MCF 10A (cell line): Measurements from ENCODE around the gene ACBD4. TPM values are rescaled to one million over a fixed set of nuclear protein-coding genes. Genes with fewer than 3 reads are reported as not detected.
A peak's percentile ranks its signal among the peaks of the same experiment; 100 is the strongest.

ENCODE experiments used
- Bru-seq: library from RNA; stranded (reverse); fragments of 400-500 nt; gene quantifications from one replicate; lab custom pipeline; 2021; lab: Mats Ljungman, UMichigan
- BruChase-seq, 2 experiments: library from RNA; stranded (reverse); fragments of 400-500 nt; gene quantifications; one replicate each; lab custom pipeline; 2021; lab: Mats Ljungman, UMichigan
- BruUV-seq: library from RNA; stranded (reverse); fragments of 400-500 nt; replicated peaks from 2 replicates; lab custom pipeline; 2021; lab: Mats Ljungman, UMichigan
- CTCF ChIA-PET: fragments of 300-600 bp; sonication (Branson Sonifier 250); formaldehyde crosslinking; extraction: SDS; loops from one replicate; lab custom pipeline; 2021; ENCODE audit warnings: antibody characterized with exemption, inconsistent platforms; lab: Yijun Ruan, JAX
- POLR2A ChIA-PET: fragments of 300-600, 350-650 bp; sonication (Branson Sonifier 250); formaldehyde crosslinking; extraction: SDS; loops from one replicate; lab custom pipeline; 2020; ENCODE audit warnings: antibody characterized with exemption, inconsistent platforms; lab: Yijun Ruan, JAX
- DNase-seq: peaks from one replicate; pipeline ENCODE4 v3.0.0-alpha.2; 2018; ENCODE audit not compliant: unreplicated experiment
- H3K27ac Mint-ChIP-seq: one replicate; pipeline ENCODE4 v1.8.0; 2022; ENCODE audit warnings: mild to moderate bottlenecking, low read depth, mixed read lengths; ENCODE audit not compliant: unreplicated experiment
- H3K27me3 Mint-ChIP-seq: one replicate; pipeline ENCODE4 v1.8.0; 2022; ENCODE audit warnings: mixed read lengths; ENCODE audit not compliant: insufficient read depth, unreplicated experiment
- H3K36me3 Mint-ChIP-seq: one replicate; pipeline ENCODE4 v1.8.0; 2022; ENCODE audit warnings: mild to moderate bottlenecking, moderate library complexity, mixed read lengths; ENCODE audit not compliant: insufficient read depth, unreplicated experiment
- H3K4me1 Mint-ChIP-seq: one replicate; pipeline ENCODE4 v1.8.0; 2022; ENCODE audit warnings: mixed read lengths; ENCODE audit not compliant: insufficient read depth, unreplicated experiment
- H3K4me3 Mint-ChIP-seq: one replicate; pipeline ENCODE4 v1.8.0; 2022; ENCODE audit warnings: mild to moderate bottlenecking, moderate library complexity, mixed read lengths; ENCODE audit not compliant: unreplicated experiment
- H3K9me3 Mint-ChIP-seq: one replicate; pipeline ENCODE4 v1.8.0; 2022; ENCODE audit warnings: mixed read lengths; ENCODE audit not compliant: unreplicated experiment
- intact Hi-C: fragments of 100-400 bp; cut with micrococcal nuclease; formaldehyde crosslinking; loops from 2 replicates; pipeline ENCODE4 v1.14.1; 2022
- long read RNA-seq: library from polyadenylated mRNA; stranded (forward); transcript quantifications from one replicate; pipeline ENCODE4 v2.0.0, GENCODE V29; 2022
- total RNA-seq: library from RNA; stranded (reverse); gene quantifications from 2 replicates; pipeline ENCODE4 v1.2.3, GENCODE V29; 2022
- TF ChIP-seq, protein P1 (sequence below): fragments of 200-600 bp; IDR thresholded peaks from one replicate; pipeline ENCODE4 v1.8.0; 2022; ENCODE audit warnings: antibody characterized with exemption, mild to moderate bottlenecking; ENCODE audit not compliant: unreplicated experiment

The ACBD4 gene
- 7.2 and 7.8 TPM in 2 replicates for total RNA-seq
- percentile 37 among the genes with signal in this experiment for Bru-seq, nascent RNA
- BruChase-seq, experiment 1, labeled RNA remaining after a 6-hour chase = percentile 42 among the genes with signal in this experiment
- percentile 43 among the genes with signal in this experiment for BruChase-seq, experiment 2, labeled RNA remaining after a 2-hour chase
- long read RNA-seq, partial matches to known transcripts = 0 of 11 reads
- long read RNA-seq, other reads (novel, unspliced or antisense) = 7 of 11 reads

GRCh38 chr17:45135192-45135977 is at the start of gene ACBD4:
Gene ACBD4 (plus strand): TSS chr17:45135687. CDS start chr17:45136145, 458 bp downstream.
- Mint-ChIP-seq H3K36me3 (peaks cover 7% of the 10 kb centered on the region), H3K4me3 (peak within 1 kb of the TSS; percentile 79), H3K27me3 (no peaks in the 10 kb centered on the region), H3K9me3 (no peaks in the 10 kb centered on the region), H3K27ac (peak within 1 kb of the TSS; percentile 63), H3K4me1 (peaks cover 17% of the 10 kb centered on the region)
- DNase-seq = peak; percentile 98
- CTCF ChIA-PET = interaction anchor here (0.5 to 4.9 kb wide), 77 partner anchors 9 to 717 kb away, joined by 3 to 88 read pairs (median 5); partner anchors contain the start of genes FMNL1, HEXIM1 and HEXIM2
- TF ChIP-seq, protein P1, sequence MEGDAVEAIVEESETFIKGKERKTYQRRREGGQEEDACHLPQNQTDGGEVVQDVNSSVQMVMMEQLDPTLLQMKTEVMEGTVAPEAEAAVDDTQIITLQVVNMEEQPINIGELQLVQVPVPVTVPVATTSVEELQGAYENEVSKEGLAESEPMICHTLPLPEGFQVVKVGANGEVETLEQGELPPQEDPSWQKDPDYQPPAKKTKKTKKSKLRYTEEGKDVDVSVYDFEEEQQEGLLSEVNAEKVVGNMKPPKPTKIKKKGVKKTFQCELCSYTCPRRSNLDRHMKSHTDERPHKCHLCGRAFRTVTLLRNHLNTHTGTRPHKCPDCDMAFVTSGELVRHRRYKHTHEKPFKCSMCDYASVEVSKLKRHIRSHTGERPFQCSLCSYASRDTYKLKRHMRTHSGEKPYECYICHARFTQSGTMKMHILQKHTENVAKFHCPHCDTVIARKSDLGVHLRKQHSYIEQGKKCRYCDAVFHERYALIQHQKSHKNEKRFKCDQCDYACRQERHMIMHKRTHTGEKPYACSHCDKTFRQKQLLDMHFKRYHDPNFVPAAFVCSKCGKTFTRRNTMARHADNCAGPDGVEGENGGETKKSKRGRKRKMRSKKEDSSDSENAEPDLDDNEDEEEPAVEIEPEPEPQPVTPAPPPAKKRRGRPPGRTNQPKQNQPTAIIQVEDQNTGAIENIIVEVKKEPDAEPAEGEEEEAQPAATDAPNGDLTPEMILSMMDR = peak; percentile 100
- intact Hi-C loops = loop anchor here (1.0 to 5.0 kb wide), 5 partner anchors 14 to 717 kb away; no protein-coding TSS in a partner anchor
- BruUV-seq = no TSS peak
- POLR2A ChIA-PET = interaction anchor here (0.5 to 4.8 kb wide), 20 partner anchors 11 to 237 kb away, joined by 3 to 115 read pairs (median 4); partner anchors contain the start of genes EFTUD2, HEXIM1, HEXIM2 and NMT1

DNA sequence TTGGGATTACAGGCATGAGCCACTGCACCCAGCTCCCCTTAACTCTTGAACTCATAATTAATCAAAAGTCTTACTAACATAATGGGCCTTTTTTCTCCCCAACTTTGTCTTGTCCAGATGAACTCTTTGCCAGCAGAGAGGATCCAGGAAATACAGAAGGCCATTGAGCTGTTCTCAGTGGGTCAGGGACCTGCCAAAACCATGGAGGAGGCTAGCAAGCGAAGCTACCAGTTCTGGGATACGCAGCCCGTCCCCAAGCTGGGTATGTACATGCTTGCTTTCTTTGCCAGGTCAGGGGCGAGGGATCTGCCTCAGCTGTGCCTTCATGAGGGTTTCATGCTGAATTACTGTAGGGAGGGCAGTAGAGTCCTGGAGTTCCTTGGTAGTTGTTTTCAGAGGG is 49.1 kb upstream of the ACBD4 start:
- Mint-ChIP-seq H3K27me3 (no peaks in the 10 kb centered on the region), H3K4me1 (no peaks in the 10 kb centered on the region), H3K27ac (no peak overlapping the region), H3K9me3 (no peaks in the 10 kb centered on the region), H3K36me3 (peaks cover 98% of the 10 kb centered on the region), H3K4me3 (no peak overlapping the region)
- POLR2A ChIA-PET = interaction anchor here (0.6 to 2.7 kb wide), 4 partner anchors 13 to 42 kb away, joined by 3 to 11 read pairs (median 4); partner anchors contain the start of gene NMT1
- CTCF ChIA-PET = interaction anchor here (0.6 to 2.1 kb wide), 4 partner anchors 10 to 17 kb away, joined by 3 to 12 read pairs (median 3); no protein-coding TSS in a partner anchor
- no peak for DNase-seq
- intact Hi-C loops = no loop called here
- BruUV-seq = no TSS peak
- TF ChIP-seq, protein P1 = no peak

- CTCF ChIA-PET = interaction anchor here (2.1 to 4.2 kb wide), 2 partner anchors 9 to 13 kb away, joined by 12 to 17 read pairs; no protein-coding TSS in a partner anchor
Measured at GRCh38 chr17:45086865-45087503, 48.5 kb upstream of the ACBD4 start.

More at GRCh38 chr17:45086865-45087503, 48.5 kb upstream of the ACBD4 start:
- intact Hi-C loops = no loop called here
- Mint-ChIP-seq H3K9me3 (no peaks in the 10 kb centered on the region), H3K27me3 (no peaks in the 10 kb centered on the region), H3K4me1 (peaks cover 2% of the 10 kb centered on the region), H3K4me3 (no peak overlapping the region), H3K27ac (peak overlapping the region; percentile 12), H3K36me3 (peaks cover 96% of the 10 kb centered on the region)
- TF ChIP-seq, protein P1 = no peak
- no TSS peak for BruUV-seq
- DNase-seq = no peak
- POLR2A ChIA-PET = interaction anchor here (0.6 to 2.7 kb wide), 7 partner anchors 12 to 44 kb away, joined by 3 to 11 read pairs (median 5); partner anchors contain the start of gene NMT1
